CD4-positive, alpha-beta T cell treated with Interleukin-6 at 100 ng/mL for 8 hours (primary cell): Measurements from ENCODE around the gene GGCT.

Experiments
- DNase-seq: peaks from one replicate; pipeline ENCODE4 v3.0.0-alpha.2; 2020; ENCODE audit warnings: mixed read lengths, low spot score

GGCT gene

DNA sequence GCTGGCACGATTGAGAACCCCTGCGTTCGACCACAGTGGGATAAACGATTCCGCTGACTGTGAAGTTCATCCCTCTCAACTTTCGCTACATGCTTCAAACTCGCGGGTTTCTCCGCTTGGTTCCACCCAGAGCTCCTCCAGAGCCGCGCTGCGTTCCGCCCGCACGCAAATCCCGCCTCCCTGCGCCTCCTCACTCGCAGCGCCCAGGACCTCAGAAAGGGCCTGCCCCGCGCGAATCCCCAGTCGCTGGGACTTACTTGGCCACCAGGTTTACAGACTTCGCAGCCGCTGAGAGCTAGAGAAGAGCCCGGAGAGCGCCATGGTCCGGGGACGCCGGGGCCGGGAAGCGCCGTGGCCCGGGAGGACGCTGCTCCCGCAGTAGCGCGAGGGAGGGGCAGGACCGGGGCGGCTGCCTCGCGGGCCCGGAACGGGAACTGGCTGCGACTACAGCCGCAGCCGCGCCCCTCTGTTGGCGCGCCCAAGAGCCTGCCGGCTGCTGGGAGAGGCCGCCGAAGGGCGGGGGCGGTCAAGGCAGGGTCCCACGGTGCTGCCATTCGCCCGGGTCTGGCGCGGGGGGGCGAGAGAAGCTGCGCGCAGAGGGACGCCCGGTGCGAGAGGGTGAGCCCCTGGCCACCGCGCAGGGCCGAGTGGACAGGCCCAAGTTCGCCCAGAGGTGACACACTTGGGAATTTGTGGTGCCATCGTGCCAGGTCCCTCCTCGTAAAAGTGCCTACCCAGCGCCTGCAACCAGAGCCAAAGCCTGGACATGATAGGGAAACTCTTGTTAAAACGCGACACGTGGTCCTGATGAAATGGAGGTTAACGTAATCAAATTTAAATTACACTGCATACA, 26.1 kb downstream of the GGCT start, which contains the start of gene NOD1:
NOD1 (minus strand) TSS at position 436 of the 853 bp plus-strand sequence. CDS start 21,863 bp downstream, outside the sequence.
- peak; percentile 60 for DNase-seq

- no peak for DNase-seq
These were observed 28.0 kb downstream of the GGCT start for GRCh38 chr7:30476459-30477145.

- no peak for DNase-seq
These were observed 29.0 kb downstream of the GGCT start for GRCh38 chr7:30475580-30475979.

GRCh38 chr7:30474893-30475292, 29.7 kb downstream of the GGCT start:
- no peak for DNase-seq

DNA sequence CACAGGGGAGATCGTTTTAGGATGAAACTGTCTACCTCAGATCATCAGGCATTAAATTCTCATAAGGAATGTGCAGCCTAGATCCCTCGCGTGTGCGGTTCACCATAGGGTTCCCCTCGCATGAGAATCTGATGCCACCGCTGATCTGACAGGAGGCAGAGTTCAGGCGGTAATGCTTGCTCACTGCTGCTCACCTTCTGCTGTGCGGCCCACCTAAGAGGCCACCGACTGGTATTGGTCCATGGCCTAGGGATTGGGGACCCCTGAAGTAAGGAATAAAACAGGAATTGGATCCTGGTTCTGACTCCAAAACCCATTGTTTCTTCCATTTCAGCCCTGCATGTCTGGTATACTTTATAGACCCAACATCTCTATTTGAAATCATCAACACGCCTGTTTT, 30.1 kb downstream of the GGCT start:
- no peak for DNase-seq

DNA sequence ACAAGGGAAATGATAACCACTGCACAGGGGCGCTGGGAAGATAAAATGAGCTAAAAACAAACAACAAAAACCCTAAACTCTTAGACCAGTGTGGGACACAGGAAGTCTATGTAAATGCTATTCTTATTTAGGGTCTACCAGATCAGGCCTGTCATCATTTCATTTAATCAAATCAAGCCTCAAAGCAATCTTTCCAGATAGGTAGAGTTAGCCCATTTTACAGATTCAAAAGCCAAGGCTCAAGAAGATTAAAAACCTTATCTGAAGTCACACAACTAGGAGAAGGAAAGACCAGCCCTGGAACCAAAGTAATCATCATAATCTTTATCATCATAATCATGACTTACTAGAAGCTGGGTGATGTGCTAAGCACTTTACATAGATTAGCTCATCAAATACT, 30.7 kb downstream of the GGCT start:
- no peak for DNase-seq

DNA sequence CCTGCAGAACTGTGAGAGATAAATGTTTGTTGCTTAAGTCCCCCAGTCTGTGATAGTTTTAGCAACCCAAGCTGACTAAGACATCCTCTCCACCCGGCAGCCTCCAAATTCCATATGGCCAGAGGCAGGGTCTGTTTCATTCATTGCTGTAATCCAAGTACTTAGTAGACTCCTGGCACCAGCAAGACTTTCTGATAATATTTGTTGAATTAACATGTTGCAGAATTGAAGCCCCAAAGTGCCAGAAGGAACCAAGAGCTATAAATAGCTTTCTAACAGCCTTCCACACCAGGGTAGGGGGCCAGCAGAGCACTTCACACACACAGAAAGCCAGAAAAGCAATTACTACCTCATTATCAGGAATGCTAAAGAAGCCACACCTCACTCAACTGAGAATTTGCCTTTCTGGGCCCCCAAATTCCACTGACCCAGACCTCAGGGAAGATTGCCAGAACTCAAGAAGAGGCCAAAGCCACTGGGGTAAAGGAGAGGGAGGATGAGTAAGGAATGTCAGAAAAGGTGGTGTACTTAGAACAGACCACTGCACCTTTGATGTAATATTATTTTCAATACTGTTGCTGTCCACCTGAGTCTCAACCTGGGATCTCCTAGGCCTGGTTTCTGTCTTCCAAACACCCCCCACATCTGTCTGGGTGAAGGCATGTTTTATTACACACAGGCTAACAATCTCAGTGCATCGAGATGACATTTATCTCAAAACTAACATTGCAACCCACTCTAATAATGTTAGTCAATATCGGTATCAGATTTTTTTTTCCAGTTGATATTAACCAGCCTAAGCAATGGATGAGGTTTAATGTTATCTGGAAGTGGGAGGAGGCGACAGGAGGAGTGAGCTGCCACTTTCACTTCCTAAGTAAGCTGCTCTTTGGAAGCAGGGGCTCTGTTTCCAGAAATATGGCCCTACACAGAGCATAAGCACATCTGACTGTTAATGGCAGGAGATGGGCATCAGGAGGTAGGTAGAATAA, 31.5 kb downstream of the GGCT start:
- DNase-seq = no peak

DNA sequence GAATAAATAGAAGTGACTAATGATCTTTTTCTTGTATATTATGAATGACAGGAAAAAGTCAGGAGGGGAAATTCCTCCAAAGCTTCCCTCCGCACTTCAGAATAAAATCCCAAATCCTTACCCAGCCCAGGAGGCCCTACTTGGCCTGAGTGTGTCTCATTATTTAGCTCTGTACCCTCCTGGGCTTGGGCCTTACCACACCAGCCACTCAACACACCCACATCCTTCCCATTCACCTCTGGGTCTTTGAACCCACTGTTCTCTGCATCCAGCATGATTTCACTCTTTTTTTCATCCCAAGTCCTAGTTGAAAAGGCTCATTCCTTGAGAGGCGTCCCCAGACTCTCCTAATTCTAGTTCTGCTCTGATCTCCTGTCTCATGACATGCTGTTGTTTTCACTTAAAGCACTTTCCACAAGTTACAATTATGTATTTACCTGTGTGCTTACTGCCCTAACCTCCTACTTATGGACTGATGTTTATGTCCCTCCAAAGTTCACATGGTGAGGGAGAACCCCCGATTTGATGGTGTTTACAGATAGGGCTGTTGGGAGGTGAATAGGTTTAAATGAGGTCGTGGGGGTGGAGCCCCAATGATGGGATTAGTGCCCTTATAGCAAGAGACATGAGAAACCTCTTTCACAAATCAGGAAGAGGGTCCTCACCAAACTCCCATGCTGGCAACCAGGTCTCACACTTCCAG, 32.4 kb downstream of the GGCT start:
- no peak for DNase-seq

GRCh38 chr7:30471205-30471604, 33.4 kb downstream of the GGCT start:
- DNase-seq = no peak

DNA sequence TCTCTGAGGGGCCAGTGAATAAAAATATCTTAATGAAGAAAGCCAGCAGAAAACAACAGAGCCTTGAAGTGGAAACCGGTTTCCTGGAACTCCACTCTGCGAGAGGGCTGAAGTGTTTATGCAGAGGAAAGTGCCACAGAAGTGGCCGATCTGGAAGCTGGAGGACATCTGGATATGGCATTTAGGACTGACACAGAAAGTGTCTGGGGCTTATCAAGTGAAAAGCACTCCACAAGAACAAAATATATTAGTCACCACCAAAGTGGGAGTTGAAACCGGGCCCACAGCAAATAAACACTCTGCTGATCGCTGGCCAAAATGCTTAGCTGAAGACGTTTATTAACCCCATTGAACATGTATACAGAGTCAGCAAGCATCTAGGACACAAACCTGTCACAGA, 33.9 kb downstream of the GGCT start:
- DNase-seq = no peak

DNA sequence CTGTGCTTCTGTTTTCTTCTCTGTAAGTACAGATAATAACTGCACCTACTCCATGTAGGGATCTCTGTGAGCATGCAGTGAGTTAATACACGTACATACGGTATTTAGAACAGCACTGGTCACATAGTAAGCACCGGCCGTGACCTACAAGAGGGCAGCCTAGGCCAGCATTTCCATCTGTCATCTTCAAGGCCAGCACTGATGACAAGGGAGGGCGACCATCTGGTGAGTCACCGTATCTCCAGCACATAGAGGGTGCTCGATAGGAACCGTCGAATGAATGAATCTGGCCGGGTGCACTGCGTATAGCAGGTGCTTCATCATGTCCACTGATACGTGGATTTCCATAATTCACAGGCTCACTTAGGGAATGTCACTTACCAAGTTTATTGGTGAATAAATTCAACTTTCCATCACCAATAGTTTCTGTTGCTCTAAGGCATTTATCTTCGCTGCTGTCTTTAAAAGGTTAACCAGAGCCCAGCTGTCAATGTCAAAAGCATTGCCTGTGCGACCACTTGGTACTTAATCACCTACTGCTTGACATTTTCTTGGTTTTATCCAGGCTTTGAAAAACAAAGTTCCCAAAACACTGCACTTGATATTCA, 34.4 kb downstream of the GGCT start:
- DNase-seq = no peak

DNA sequence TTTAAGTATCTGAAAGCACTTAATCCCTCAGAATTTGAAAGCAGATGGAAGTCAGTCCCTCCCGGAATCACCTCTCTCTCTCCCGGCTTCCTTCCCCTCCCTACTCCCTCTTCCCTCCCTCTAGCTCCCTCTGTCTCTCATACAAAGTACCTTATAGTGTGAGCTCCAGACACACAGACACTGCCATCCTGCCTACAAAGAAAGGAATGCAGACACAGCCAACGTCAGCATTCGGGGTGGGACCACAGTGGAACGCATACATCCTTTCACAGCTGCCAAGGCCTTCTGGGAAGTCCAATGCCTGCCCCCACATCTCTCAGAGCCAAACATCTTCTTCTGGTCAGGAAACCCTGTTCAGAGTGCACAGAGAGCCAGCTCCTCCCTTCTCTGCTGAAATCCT, 35.3 kb downstream of the GGCT start:
- no peak for DNase-seq

- no peak for DNase-seq
These were observed 35.8 kb downstream of the GGCT start for GRCh38 chr7:30468791-30469190.

GRCh38 chr7:30468041-30468440, 36.6 kb downstream of the GGCT start:
- no peak for DNase-seq

- DNase-seq = no peak
These were observed 37.4 kb downstream of the GGCT start for GRCh38 chr7:30467271-30467670.

GRCh38 chr7:30466266-30466665, 38.4 kb downstream of the GGCT start:
- DNase-seq = no peak

- no peak for DNase-seq
These were observed 38.8 kb downstream of the GGCT start for GRCh38 chr7:30465811-30466180.

DNA sequence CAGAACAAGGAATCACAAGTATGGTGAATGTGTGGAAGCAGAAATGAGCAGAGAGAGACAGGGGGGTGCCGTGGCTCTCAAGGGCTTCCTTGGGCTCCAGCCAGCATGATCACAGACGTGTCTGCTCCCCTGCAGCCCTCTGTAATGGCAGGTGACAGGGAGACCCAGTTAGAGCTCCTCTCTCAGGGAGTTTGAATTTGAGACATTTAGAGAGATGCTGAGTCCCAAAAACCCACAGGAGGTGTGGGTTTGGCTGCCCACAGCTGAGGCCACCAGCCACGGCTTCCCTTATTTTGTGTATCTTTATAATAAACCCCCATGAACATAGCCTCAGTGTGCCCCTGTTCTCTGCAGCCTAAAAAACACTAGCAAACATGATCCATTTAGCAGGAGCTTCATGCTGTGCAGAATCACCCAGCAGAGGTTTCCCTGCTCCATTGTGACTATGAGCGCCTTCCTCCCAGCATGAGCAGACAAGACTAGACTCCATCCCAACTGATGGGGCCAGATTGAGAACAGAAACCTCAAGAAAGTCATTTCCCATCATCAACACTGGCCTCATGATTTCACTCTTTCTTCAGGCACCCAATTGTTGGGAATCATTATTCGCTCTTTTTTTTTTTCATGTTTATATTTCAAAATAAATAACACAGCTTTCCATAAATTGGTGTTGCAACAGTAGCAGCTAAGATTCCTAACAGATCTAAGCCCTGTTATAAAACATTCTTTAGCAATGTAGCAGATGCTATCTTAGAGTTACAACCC, 39.4 kb downstream of the GGCT start:
- no peak for DNase-seq

- DNase-seq = no peak
These were observed 40.4 kb downstream of the GGCT start for GRCh38 chr7:30464231-30464671.

DNA sequence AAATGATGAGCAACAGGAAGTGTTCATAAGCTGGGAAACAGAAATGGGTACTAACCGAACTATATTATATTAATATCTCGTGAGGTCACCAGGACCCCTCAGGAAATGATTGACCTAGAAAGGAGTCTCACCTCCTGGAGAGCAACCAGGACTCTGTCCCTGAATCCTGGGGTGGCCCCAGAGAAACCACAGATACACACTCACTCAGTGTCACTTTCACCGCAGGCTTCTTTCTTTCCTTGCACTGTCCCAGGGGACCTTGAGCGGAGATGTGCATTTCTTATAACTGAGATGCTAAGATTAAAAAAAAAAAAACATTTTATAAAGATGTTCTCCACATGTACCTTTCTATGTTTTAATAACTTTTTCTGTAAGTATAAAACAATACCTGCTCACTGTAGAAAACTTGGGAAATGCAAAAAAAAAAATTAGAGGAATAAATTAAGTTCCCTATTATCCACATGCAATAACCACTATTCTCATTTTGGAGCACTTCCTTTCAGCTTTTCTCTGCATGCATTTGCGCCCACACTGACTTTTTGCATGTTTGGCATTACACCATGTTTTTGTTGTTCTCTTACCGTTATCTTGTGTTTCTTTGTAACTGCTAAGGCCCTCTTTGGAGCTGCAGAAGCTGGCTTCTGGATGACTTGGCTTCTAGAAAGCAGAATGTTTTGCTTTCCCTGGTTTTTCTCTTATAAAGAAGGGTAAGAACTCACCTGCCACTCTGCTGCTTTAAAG, 41.1 kb downstream of the GGCT start:
- no peak for DNase-seq
